Liver (tissue), 9 donors: Measurements from ENCODE around the gene FZD1. TPM values are rescaled to one million over a fixed set of nuclear protein-coding genes. Genes with fewer than 3 reads are reported as not detected.

Experiments
- DNase-seq: peaks from one replicate; pipeline ENCODE4 v3.0.0-alpha.2; 2017; ENCODE audit warnings: low spot score
- H3K27ac ChIP-seq, 2 donors: one replicate each; pipeline ENCODE4 v1.7.0; 2013; ENCODE audit warnings: inconsistent platforms in 2 of 2, low read length in 2 of 2, control low read depth in 1 of 2, low read depth in 1 of 2, mild to moderate bottlenecking in 1 of 2
- H3K27me3 ChIP-seq, 4 donors: one replicate each; pipeline versions ENCODE4 v1.6.1 to v1.7.0; 2013; ENCODE audit warnings: low read length in 3 of 4, inconsistent platforms in 1 of 4, mild to moderate bottlenecking in 1 of 4, moderate library complexity in 1 of 4; ENCODE audit not compliant: control insufficient read depth in 4 of 4, insufficient read depth in 4 of 4
- H3K36me3 ChIP-seq, 4 donors: one replicate each; pipeline versions ENCODE4 v1.6.1 to v1.7.0; 2013; ENCODE audit warnings: low read length in 3 of 4, mild to moderate bottlenecking in 3 of 4, low read depth in 1 of 4, moderate library complexity in 1 of 4; ENCODE audit not compliant: control insufficient read depth in 4 of 4, insufficient read depth in 3 of 4
- H3K4me1 ChIP-seq, 4 donors: one replicate each; pipeline versions ENCODE4 v1.6.1 to v1.7.0; 2013; ENCODE audit warnings: low read length in 3 of 4, mild to moderate bottlenecking in 3 of 4, moderate library complexity in 1 of 4; ENCODE audit not compliant: control insufficient read depth in 4 of 4, insufficient read depth in 4 of 4
- H3K4me3 ChIP-seq, 3 donors: one replicate each; pipeline versions ENCODE4 v1.6.1 to v1.7.0; 2013; ENCODE audit warnings: low read length in 3 of 3, control low read depth in 1 of 3, low read depth in 1 of 3, mild to moderate bottlenecking in 1 of 3
- H3K9ac ChIP-seq, 2 donors: one replicate each; pipeline ENCODE4 v1.7.0; 2013; ENCODE audit warnings: low read length in 2 of 2, mild to moderate bottlenecking in 2 of 2, moderate library complexity in 2 of 2, control low read depth in 1 of 2, low read depth in 1 of 2
- H3K9me3 ChIP-seq, 4 donors: one replicate each; pipeline versions ENCODE4 v1.6.1 to v1.7.0; 2013; ENCODE audit warnings: low read length in 3 of 4; ENCODE audit not compliant: control insufficient read depth in 4 of 4
- ATF3 ChIP-seq: IDR thresholded peaks from 2 replicates; pipeline ENCODE4 v1.6.1; 2016; ENCODE audit warnings: antibody characterized with exemption
- CTCF ChIP-seq: fragments of 150-350 bp; IDR thresholded peaks from 2 replicates; pipeline ENCODE4 v1.5.1; 2017; ENCODE audit warnings: improper control_type of control experiment, low read depth, low read length; ENCODE audit not compliant: missing input control
- EGR1 ChIP-seq, 2 donors: IDR thresholded peaks; 2 replicates each; pipeline ENCODE4 v1.6.1; 2016 to 2018; ENCODE audit warnings: antibody characterized with exemption in 2 of 2, low read depth in 2 of 2
- FOXA1 ChIP-seq: IDR thresholded peaks from 2 replicates; pipeline ENCODE4 v1.6.1; 2016; ENCODE audit warnings: antibody characterized with exemption
- FOXA2 ChIP-seq: IDR thresholded peaks from 2 replicates; pipeline ENCODE4 v1.6.1; 2016; ENCODE audit warnings: antibody characterized with exemption
- GABPA ChIP-seq, 2 donors: IDR thresholded peaks in 1 of 2; conservative IDR thresholded peaks in 1 of 2; 2 replicates each; pipeline ENCODE4 v1.6.1; 2016; ENCODE audit warnings: antibody characterized with exemption in 2 of 2, mild to moderate bottlenecking in 1 of 2, moderate library complexity in 1 of 2
- HNF4A ChIP-seq, 2 donors: conservative IDR thresholded peaks; 2 replicates each; pipeline ENCODE4 v1.6.1; 2016; ENCODE audit warnings: antibody characterized with exemption in 2 of 2, mild to moderate bottlenecking in 2 of 2
- HNF4G ChIP-seq: IDR thresholded peaks from 2 replicates; pipeline ENCODE4 v1.6.1; 2016; ENCODE audit warnings: antibody characterized with exemption
- JUND ChIP-seq, 2 donors: IDR thresholded peaks; 2 replicates each; pipeline ENCODE4 v1.6.1; 2016; ENCODE audit warnings: antibody characterized with exemption in 2 of 2
- NR2F2 ChIP-seq: IDR thresholded peaks from 2 replicates; pipeline ENCODE4 v1.6.1; 2016; ENCODE audit warnings: antibody characterized with exemption
- RXRA ChIP-seq, 2 donors: IDR thresholded peaks; 2 replicates each; pipeline ENCODE4 v1.6.1; 2017 to 2018; ENCODE audit warnings: antibody characterized with exemption in 2 of 2, mild to moderate bottlenecking in 1 of 2
- SP1 ChIP-seq: IDR thresholded peaks from 2 replicates; pipeline ENCODE4 v1.6.1; 2018; ENCODE audit warnings: antibody characterized with exemption, mild to moderate bottlenecking
- TAF1 ChIP-seq: conservative IDR thresholded peaks from 2 replicates; pipeline ENCODE4 v1.6.1; 2016; ENCODE audit warnings: antibody characterized with exemption, mild to moderate bottlenecking
- YY1 ChIP-seq: IDR thresholded peaks from 2 replicates; pipeline ENCODE4 v1.6.1; 2016; ENCODE audit warnings: antibody characterized with exemption, mild to moderate bottlenecking
- ZBTB33 ChIP-seq: IDR thresholded peaks from 2 replicates; pipeline ENCODE4 v1.6.1; 2016; ENCODE audit warnings: antibody characterized with exemption
- WGBS: extraction: QIAGEN DNeasy Blood & Tissue Kit; methylation state at CpG from one replicate; pipeline ENCODE4 v1.1.7; 2013; 5-methylcytosine and 5-hydroxymethylcytosine counted together
- polyA plus RNA-seq, 2 donors: library from polyadenylated mRNA; stranded (reverse) in 1 of 2; unstranded in 1 of 2; fragments of 200-250 nt in 1 of 2; fragments of >200 nt in 1 of 2; fragmentation: Nextera tagmentation in 1 of 2; extraction: Ambion mirVana in 1 of 2; gene quantifications; one replicate each; pipeline versions ENCODE4 v1.2.1 to v1.2.3, GENCODE V29; 2013 to 2015
- total RNA-seq, 2 donors: library from RNA; depleted of rRNA; stranded (reverse); fragments of >200 nt; gene quantifications; one replicate each; pipeline ENCODE4 v1.2.3, GENCODE V29; 2014
- TF ChIP-seq, protein P1 (sequence below): IDR thresholded peaks from 2 replicates; pipeline ENCODE4 v1.6.1; 2016; ENCODE audit warnings: antibody characterized with exemption, mild to moderate bottlenecking
- TF ChIP-seq, protein P2 (sequence below): IDR thresholded peaks from 2 replicates; pipeline ENCODE4 v1.6.1; 2016; ENCODE audit warnings: antibody characterized with exemption
- donor health status: healthy.
- donor health status: healthy.
- donor health status: healthy.
- donor health status: healthy.
- donor health status: healthy.

FZD1 gene
- total and polyA plus RNA-seq, 4 donors = 0.68 to 3.8 (median 2.6) TPM

- Histone ChIP-seq H3K36me3 (no peaks in the 10 kb centered on the region), H3K4me1 (no peaks in the 10 kb centered on the region), H3K9me3 (no peaks in the 10 kb centered on the region), H3K4me3 (no peak overlapping the region), H3K27me3 (no peaks in the 10 kb centered on the region), H3K27ac (no peak overlapping the region), H3K9ac (no peak overlapping the region)
- TF ChIP-seq EGR1 (IDR thresholded peaks at IDR 0.05; ENCODE audit: low read depth in 2 of 2) (no peak), GABPA (IDR thresholded peaks at IDR 0.05 in 1 of 2, conservative IDR thresholded peaks at IDR 0.05 in 1 of 2) (no peak), NR2F2 (no peak), ATF3 (no peak), HNF4A (conservative IDR thresholded peaks at IDR 0.05) (no peak), TAF1 (no peak), ZBTB33 (no peak), YY1 (no peak), FOXA1 (no peak)
- TF ChIP-seq, protein P1, sequence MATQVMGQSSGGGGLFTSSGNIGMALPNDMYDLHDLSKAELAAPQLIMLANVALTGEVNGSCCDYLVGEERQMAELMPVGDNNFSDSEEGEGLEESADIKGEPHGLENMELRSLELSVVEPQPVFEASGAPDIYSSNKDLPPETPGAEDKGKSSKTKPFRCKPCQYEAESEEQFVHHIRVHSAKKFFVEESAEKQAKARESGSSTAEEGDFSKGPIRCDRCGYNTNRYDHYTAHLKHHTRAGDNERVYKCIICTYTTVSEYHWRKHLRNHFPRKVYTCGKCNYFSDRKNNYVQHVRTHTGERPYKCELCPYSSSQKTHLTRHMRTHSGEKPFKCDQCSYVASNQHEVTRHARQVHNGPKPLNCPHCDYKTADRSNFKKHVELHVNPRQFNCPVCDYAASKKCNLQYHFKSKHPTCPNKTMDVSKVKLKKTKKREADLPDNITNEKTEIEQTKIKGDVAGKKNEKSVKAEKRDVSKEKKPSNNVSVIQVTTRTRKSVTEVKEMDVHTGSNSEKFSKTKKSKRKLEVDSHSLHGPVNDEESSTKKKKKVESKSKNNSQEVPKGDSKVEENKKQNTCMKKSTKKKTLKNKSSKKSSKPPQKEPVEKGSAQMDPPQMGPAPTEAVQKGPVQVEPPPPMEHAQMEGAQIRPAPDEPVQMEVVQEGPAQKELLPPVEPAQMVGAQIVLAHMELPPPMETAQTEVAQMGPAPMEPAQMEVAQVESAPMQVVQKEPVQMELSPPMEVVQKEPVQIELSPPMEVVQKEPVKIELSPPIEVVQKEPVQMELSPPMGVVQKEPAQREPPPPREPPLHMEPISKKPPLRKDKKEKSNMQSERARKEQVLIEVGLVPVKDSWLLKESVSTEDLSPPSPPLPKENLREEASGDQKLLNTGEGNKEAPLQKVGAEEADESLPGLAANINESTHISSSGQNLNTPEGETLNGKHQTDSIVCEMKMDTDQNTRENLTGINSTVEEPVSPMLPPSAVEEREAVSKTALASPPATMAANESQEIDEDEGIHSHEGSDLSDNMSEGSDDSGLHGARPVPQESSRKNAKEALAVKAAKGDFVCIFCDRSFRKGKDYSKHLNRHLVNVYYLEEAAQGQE = no peak
- no peak for DNase-seq
- 86% methylated on average over 2 of the region's 2 CpGs for WGBS
These were observed 42.0 kb downstream of the FZD1 start for GRCh38 chr7:91306266-91306665.

DNA sequence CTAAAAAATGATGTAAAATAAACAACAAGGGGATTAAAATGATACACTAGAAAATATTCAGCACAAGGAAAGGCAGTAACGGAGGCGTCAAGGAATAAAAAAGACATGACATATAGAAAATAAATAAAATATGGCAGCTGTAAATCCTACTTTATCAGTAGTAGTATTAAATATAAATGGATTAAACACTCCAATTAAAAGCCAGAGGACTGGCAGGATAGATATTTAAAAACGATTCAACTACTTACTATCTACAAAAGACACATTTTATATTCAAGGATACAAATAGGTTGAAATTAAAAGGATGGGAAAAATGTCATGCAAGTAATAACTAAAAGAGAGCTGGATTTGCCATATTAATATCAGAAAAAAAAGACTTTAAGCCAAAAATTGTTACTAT is 43.2 kb downstream of the FZD1 start:
- 87% methylated on average over 3 of the region's 3 CpGs for WGBS
- no peaks in the 10 kb centered on the region for H3K36me3 ChIP-seq
- H3K9me3 ChIP-seq = no peaks in the 10 kb centered on the region

More for the DNA sequence above, 43.2 kb downstream of the FZD1 start:
- H3K27me3 ChIP-seq = no peaks in the 10 kb centered on the region
- DNase-seq = no peak
- TF ChIP-seq ATF3 (no peak), GABPA (IDR thresholded peaks at IDR 0.05 in 1 of 2, conservative IDR thresholded peaks at IDR 0.05 in 1 of 2) (no peak), JUND (IDR thresholded peaks at IDR 0.05) (no peak), TAF1 (no peak), RXRA (IDR thresholded peaks at IDR 0.05) (no peak), NR2F2 (no peak), SP1 (no peak), FOXA2 (no peak), FOXA1 (no peak), EGR1 (IDR thresholded peaks at IDR 0.05; ENCODE audit: low read depth in 2 of 2) (no peak), HNF4G (no peak), ZBTB33 (no peak), CTCF (no peak), YY1 (no peak)
- TF ChIP-seq, protein P2, sequence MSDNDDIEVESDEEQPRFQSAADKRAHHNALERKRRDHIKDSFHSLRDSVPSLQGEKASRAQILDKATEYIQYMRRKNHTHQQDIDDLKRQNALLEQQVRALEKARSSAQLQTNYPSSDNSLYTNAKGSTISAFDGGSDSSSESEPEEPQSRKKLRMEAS = no peak
- TF ChIP-seq, protein P1 = no peak
- no peaks in the 10 kb centered on the region for H3K4me1 ChIP-seq
- H3K27ac ChIP-seq = no peak overlapping the region
- no peak overlapping the region for H3K4me3 ChIP-seq
- H3K9ac ChIP-seq = no peak overlapping the region
